Progenitor cell of endocrine pancreas (in vitro differentiated cells): ENCODE results near the gene NUDT16L1. TPM values are rescaled to one million over a fixed set of nuclear protein-coding genes. Genes with fewer than 3 reads are reported as not detected.
A peak's percentile ranks its signal among the peaks of the same experiment; 100 is the strongest.

Experiments used
- DNase-seq: peaks from one replicate; pipeline ENCODE4 v3.0.0; 2021; ENCODE audit warnings: low spot score; ENCODE audit not compliant: unreplicated experiment
- H3K27ac Mint-ChIP-seq: 2 replicates; pipeline ENCODE4 v1.8.0; 2021; ENCODE audit warnings: mild to moderate bottlenecking, moderate library complexity, mixed read lengths
- H3K27me3 Mint-ChIP-seq: 2 replicates; pipeline ENCODE4 v1.8.0; 2021; ENCODE audit warnings: mixed read lengths
- H3K36me3 Mint-ChIP-seq: 2 replicates; pipeline ENCODE4 v1.8.0; 2022; ENCODE audit warnings: mixed read lengths; ENCODE audit not compliant: insufficient read depth
- H3K4me1 Mint-ChIP-seq: 2 replicates; pipeline ENCODE4 v1.8.0; 2021; ENCODE audit warnings: low read depth, mixed read lengths
- H3K4me3 Mint-ChIP-seq: 2 replicates; pipeline ENCODE4 v1.8.0; 2021; ENCODE audit warnings: low read depth, mild to moderate bottlenecking, moderate library complexity, mixed read lengths
- H3K9me3 Mint-ChIP-seq: 2 replicates; pipeline ENCODE4 v1.8.0; 2021; ENCODE audit warnings: low read depth, mixed read lengths
- total RNA-seq: library from RNA; stranded (reverse); gene quantifications from 2 replicates; pipeline ENCODE4 v1.2.1, GENCODE V29; 2021
- TF ChIP-seq, protein P1 (sequence below): fragments of 200-600 bp; sonication (generic); IDR thresholded peaks from one replicate; pipeline ENCODE4 v1.5.0; 2021; ENCODE audit warnings: antibody characterized with exemption, mild to moderate bottlenecking; ENCODE audit not compliant: unreplicated experiment

The NUDT16L1 gene
- total RNA-seq, 1 donor from 2014 or later, result 41.8 TPM

DNA sequence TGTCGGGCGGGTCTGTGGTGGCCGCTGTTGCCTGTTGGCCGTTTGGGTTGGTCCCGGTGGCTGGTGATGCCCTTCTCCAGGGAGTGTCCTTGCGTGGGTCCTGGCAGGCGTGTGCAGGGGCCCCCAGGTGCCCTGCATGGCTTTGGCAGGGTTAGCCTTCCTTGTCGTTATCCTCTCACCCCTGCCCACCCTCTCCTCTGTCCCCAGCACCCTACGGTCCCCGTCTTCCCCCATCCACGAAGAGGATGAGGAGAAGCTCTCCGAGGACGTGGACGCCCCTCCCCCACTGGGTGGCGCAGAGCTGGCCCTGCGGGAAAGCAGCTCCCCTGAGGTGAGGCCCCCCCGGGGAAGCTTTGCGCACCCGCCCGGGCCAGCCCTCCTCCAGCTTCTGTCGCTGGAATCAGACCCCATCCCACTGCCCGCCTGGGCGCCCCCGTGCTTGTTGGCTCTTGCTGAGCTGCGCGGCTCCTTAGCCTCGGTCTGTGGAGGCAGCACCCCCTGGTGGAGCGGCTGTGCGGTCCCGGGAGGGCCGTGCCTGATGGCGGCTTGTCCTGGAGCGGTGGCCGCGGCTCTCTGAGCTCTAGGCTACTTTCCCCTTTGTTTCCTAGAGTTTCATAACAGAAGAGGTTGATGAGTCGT is 10.6 kb upstream of the NUDT16L1 start:
- H3K36me3 Mint-ChIP-seq, result peaks cover 4% of the 10 kb centered on the region
- H3K4me3 Mint-ChIP-seq, result no peak overlapping the region
- TF ChIP-seq, protein P1, sequence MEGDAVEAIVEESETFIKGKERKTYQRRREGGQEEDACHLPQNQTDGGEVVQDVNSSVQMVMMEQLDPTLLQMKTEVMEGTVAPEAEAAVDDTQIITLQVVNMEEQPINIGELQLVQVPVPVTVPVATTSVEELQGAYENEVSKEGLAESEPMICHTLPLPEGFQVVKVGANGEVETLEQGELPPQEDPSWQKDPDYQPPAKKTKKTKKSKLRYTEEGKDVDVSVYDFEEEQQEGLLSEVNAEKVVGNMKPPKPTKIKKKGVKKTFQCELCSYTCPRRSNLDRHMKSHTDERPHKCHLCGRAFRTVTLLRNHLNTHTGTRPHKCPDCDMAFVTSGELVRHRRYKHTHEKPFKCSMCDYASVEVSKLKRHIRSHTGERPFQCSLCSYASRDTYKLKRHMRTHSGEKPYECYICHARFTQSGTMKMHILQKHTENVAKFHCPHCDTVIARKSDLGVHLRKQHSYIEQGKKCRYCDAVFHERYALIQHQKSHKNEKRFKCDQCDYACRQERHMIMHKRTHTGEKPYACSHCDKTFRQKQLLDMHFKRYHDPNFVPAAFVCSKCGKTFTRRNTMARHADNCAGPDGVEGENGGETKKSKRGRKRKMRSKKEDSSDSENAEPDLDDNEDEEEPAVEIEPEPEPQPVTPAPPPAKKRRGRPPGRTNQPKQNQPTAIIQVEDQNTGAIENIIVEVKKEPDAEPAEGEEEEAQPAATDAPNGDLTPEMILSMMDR, result peak; percentile 42
- H3K4me1 Mint-ChIP-seq, result no peaks in the 10 kb centered on the region
- no peaks in the 10 kb centered on the region for H3K9me3 Mint-ChIP-seq
- DNase-seq, result peak; percentile 30
- no peak overlapping the region for H3K27ac Mint-ChIP-seq
- H3K27me3 Mint-ChIP-seq, result no peaks in the 10 kb centered on the region

DNA sequence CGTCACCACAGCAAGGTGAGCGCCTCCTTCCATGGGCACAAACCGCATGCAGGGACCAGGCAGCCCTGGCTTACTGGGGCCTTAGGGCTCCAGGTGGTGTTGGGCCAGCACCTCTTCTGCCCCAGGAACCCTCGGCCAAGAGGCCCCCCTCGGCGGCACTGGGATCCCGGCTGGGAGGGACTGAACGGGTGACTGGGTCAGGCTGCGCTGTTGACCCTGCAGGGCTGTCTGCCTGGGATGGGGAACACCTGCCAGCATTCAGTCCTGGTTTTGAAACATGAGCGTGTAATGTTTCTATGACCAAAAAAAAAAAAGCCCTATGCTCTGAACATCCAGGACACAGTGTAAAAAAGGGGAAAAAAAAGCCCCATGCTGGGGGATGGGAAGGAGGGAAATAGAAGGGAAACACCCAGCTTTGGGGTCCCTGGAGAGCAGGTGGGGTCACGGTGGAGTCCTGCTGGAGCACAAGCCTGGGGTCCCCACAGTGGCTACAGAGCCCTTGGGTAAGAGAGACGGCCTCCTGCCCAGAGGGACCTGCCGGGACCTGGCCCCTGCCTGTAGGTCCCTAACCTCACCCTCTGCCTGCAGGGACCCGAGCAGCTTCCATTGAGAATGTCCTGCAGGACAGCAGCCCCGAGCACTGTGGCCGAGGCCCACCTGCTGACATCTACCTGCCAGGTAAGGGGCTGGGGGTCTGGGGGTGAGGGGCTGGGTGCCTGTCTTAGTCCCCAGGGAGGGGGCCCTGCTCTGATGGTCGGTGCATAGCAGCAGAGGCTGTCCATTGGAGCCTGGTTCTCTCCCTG is 9.9 kb upstream of the NUDT16L1 start:
- TF ChIP-seq, protein P1, result no peak
- DNase-seq, result no peak
- H3K36me3 Mint-ChIP-seq, result peaks cover 4% of the 10 kb centered on the region
- no peak overlapping the region for H3K27ac Mint-ChIP-seq
- no peaks in the 10 kb centered on the region for H3K4me1 Mint-ChIP-seq
- H3K4me3 Mint-ChIP-seq, result no peak overlapping the region
- H3K27me3 Mint-ChIP-seq, result no peaks in the 10 kb centered on the region
- H3K9me3 Mint-ChIP-seq, result no peaks in the 10 kb centered on the region

DNA sequence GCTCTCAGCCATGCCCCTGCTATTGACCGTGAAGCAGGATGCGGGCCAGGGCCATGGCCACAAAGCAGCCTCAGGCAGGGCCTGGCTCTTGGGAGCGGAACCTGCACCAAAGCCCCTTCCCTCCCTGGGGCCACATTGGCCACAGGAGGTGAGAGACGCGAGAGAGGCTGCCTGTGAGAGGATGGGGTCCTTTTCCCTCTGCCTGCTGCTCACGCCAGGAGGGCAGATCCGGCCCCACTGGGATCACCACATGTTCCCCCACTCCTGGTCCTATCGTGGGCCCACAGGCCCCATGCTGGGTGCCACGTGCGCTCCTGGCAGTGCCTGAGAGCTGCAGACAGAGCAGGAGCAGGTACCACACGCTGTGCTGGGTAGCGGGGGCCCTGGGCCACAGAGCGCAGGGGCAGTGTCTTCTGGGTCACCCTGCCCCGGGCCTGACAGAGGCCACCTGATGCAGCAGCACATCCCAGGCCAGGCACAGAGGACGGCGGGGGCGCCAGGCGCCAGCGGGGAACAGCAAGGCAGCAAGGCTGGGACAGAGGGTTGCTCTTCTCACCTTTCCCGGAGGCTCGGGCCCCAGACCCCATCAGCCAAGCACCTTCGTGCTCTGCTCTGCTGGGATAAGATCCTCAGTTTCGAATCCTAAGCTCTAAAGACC is 9.2 kb upstream of the NUDT16L1 start:
- no peak for DNase-seq
- Mint-ChIP-seq H3K4me3 (no peak overlapping the region), H3K27ac (no peak overlapping the region), H3K36me3 (peaks cover 4% of the 10 kb centered on the region), H3K27me3 (no peaks in the 10 kb centered on the region), H3K4me1 (no peaks in the 10 kb centered on the region), H3K9me3 (no peaks in the 10 kb centered on the region)
- TF ChIP-seq, protein P1, result no peak

DNA sequence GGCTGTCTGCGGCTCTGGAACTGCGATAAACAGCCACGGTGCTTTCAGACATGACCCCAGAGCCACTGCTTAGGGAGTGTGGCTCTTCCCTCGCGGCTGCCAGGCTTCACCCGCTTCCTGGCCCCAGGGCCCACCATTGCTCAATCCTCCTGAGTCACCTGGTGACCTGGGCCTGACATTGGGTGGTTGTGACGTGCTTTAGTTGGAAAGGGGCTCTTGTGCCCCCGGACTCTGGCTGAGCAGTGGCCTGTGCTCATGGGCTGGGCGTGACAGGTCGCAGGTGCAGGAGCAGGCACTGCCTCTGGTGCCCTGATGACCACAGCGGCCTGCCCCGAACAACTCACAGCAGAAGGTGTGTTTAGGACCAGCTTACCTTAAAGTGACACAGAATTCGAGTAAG is 8.6 kb upstream of the NUDT16L1 start:
- no peak for DNase-seq
- peaks cover 4% of the 10 kb centered on the region for H3K36me3 Mint-ChIP-seq
- no peaks in the 10 kb centered on the region for H3K4me1 Mint-ChIP-seq
- H3K27me3 Mint-ChIP-seq, result no peaks in the 10 kb centered on the region
- no peaks in the 10 kb centered on the region for H3K9me3 Mint-ChIP-seq
- H3K27ac Mint-ChIP-seq, result peak overlapping the region; percentile 86
- no peak overlapping the region for H3K4me3 Mint-ChIP-seq
- TF ChIP-seq, protein P1, result no peak

DNA sequence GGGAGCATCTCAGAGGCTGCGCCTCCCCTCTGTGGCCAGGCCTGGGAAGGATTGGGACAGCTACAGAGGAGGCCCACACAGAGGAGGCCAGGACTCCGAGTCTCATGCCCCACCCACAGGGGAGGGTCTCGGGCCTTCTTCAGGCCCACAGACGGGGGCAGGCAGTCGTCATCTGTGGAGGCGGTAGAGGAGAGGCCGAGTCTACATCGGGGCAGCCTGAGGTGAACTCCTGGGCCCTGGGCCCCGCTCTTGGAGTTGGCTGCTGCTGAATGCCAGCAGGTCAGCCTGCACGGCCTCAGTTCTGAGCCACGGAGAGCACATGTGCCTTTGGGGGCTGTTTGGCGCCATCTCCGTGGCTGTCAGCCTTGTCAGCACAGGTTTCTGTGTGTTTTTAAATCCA is 8.1 kb upstream of the NUDT16L1 start:
- Mint-ChIP-seq H3K4me1 (no peaks in the 10 kb centered on the region), H3K36me3 (peaks cover 4% of the 10 kb centered on the region), H3K27ac (no peak overlapping the region), H3K9me3 (no peaks in the 10 kb centered on the region), H3K27me3 (no peaks in the 10 kb centered on the region), H3K4me3 (no peak overlapping the region)
- DNase-seq, result no peak
- TF ChIP-seq, protein P1, result no peak
